GM10266 (cell line): ENCODE measurements around the gene IFT43.

Experiments
- DNase-seq: peaks from one replicate; pipeline ENCODE4 v3.0.0; 2012; ENCODE audit errors: extremely low spot score
- TF ChIP-seq, protein P1 (sequence below): IDR thresholded peaks from 2 replicates; pipeline ENCODE4 v1.5.1; 2012; ENCODE audit warnings: mild to moderate bottlenecking, low read depth; ENCODE audit not compliant: control insufficient read depth, insufficient read depth; ENCODE audit errors: missing control alignments

The IFT43 gene

DNA sequence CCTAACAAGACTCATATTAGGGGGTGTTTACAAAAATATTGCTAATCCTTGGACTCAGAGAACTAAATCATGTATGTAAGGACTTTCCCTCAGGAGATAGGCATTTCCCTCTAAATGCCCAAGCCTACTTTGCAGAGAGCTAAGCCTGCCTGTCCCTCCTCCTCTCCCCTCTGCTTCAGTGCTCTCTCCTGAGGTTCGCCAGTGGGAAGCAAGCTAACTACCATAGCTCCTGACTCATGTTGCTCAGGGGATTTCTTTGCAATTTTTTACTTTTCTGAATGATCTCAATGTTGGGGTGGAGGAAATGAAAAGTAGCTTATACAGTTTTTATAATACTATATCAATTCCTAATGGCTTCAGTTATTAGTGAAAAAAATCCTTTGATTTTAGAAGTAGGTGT is 29.6 kb downstream of the IFT43 start:
- no peak for DNase-seq
- TF ChIP-seq, protein P1, sequence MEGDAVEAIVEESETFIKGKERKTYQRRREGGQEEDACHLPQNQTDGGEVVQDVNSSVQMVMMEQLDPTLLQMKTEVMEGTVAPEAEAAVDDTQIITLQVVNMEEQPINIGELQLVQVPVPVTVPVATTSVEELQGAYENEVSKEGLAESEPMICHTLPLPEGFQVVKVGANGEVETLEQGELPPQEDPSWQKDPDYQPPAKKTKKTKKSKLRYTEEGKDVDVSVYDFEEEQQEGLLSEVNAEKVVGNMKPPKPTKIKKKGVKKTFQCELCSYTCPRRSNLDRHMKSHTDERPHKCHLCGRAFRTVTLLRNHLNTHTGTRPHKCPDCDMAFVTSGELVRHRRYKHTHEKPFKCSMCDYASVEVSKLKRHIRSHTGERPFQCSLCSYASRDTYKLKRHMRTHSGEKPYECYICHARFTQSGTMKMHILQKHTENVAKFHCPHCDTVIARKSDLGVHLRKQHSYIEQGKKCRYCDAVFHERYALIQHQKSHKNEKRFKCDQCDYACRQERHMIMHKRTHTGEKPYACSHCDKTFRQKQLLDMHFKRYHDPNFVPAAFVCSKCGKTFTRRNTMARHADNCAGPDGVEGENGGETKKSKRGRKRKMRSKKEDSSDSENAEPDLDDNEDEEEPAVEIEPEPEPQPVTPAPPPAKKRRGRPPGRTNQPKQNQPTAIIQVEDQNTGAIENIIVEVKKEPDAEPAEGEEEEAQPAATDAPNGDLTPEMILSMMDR = no peak

DNA sequence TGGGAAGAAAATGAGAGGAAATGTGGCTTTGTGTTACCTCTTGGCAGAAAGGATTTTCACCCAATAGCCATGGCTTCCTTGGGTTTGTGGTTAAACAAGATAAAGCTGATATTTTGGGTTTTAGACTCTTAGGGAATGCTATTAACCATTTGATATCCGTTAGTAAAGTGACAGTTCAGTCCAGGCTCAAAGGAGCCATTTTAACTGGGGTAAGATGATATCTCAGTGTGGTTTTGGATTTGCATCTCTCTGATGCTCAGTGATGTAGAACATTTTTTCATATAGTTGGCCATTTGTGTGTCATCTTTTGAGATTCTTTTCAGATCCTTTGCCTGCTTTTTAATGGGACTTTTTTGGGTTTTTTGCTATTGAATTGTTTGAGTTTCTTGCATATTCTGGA is 30.1 kb downstream of the IFT43 start:
- DNase-seq = no peak
- TF ChIP-seq, protein P1 = no peak

DNA sequence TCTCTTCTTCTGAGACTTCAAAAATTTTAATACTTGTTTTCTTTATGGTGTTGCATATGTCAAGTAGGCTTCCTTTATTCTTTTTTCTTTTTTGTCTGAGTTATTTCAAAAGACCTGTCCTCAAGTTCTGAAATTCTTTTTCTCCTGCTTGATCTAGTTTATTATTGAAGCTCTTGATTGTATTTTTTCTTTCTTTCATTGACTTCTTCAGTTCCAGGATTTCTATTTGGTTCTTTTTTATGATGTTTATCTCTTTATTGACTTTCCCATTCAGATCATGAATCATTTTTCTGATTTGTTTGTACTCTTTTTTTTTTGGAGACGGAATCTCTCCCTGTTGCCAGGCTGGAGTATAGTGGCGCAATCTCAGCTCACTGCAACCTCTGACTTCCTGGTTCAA is 34.1 kb downstream of the IFT43 start:
- TF ChIP-seq, protein P1 = no peak
- DNase-seq = no peak

DNA sequence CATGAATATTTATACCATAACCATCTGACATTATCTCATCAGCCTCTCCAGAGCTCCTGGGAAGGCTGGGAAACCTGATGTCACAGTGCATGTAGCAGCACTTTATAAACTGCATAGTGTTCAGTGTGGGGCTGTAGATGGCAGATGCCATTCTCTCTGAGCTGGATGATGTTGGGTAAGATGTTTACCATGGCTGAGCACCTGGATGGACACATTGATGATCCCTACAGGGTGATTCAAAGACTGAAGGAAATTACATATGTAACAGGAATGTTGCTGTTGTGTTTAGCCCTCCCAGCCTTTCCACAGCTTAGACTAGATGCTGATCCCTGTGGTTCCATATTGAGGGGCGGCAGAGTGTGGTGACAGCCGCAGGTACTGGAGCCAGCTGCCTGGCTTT is 37.4 kb downstream of the IFT43 start:
- no peak for DNase-seq

DNA sequence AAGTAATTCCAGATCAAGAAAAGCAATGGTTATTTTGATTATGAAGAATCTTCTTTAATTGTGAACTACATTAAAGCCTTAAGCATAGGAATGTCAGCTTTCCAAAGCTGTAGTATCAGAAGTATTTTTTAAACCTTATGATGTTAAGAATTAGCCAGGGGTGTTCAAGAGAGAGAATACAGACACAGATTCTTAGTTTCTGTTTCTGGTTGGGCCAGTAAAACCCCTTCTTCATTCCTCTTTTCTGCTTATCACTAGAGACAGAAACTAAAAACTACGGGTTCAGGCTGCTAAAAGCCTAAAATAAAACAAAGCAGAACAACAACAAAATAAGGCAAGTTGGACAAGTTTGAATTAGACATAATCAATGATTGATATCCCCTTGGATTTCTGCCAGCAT is 38.2 kb downstream of the IFT43 start:
- no peak for DNase-seq
- TF ChIP-seq, protein P1 = no peak

More for the DNA sequence above, 37.4 kb downstream of the IFT43 start:
- TF ChIP-seq, protein P1 = no peak

DNA sequence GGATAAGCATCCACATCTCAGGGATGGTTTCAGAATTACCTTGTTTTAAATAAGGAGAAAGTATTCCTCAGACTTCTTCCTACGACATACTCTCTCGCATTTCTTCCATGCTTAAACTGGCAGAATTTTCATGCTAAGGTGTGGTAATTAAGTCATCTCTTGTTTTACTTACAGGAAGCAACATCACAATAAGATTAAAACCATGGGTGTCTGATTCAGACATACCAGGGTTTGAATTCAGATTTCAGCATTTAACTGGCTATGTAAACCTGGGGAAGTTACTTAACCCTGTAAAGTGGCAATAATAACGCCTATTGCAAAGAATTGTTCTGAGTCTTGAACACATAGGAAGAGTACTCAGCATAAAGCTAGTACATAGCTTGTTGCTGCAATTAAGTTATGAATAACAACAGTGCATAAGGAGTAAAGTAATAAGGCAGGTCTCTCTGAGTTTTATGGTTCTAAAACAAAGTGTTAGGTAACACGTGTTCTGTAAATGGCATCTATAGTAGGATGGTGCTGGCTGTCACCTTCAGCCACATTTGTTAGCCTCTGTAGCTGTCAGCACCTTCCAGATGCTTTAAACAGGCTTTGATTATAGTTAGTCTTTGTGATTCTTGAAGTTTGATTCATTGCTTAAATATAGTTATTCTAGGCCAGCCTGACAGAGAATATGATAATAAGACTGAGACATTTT is 38.8 kb downstream of the IFT43 start:
- no peak for DNase-seq
- TF ChIP-seq, protein P1 = no peak

DNA sequence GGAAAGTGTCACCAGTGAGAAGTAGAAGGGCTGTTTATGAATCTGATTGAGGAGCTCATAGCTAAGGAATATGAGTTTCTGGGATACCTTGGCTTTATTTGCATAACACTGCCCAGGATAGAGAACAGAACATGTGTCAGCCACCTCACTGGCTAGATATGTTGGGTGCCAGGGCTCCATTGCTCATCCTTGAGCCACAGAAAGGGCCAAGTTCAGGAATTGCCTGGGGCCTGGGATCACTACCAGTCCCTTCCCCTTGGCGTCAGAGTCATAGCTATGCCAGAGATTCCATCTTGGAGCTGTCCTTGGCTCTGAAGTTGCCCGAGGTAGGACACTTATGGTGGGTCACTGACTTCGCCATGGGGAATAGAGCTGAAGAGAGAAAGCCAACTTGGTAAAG is 49.0 kb downstream of the IFT43 start:
- TF ChIP-seq, protein P1 = no peak
- DNase-seq = no peak
